ENCODE measurements around the gene TSPAN14. TPM values are rescaled to one million over a fixed set of nuclear protein-coding genes. Genes with fewer than 3 reads are reported as not detected.

Gene TSPAN14
- total RNA-seq, 6 experiments from 2014 or later: 72.9 to 96.2 (median 84.5) TPM

DNA sequence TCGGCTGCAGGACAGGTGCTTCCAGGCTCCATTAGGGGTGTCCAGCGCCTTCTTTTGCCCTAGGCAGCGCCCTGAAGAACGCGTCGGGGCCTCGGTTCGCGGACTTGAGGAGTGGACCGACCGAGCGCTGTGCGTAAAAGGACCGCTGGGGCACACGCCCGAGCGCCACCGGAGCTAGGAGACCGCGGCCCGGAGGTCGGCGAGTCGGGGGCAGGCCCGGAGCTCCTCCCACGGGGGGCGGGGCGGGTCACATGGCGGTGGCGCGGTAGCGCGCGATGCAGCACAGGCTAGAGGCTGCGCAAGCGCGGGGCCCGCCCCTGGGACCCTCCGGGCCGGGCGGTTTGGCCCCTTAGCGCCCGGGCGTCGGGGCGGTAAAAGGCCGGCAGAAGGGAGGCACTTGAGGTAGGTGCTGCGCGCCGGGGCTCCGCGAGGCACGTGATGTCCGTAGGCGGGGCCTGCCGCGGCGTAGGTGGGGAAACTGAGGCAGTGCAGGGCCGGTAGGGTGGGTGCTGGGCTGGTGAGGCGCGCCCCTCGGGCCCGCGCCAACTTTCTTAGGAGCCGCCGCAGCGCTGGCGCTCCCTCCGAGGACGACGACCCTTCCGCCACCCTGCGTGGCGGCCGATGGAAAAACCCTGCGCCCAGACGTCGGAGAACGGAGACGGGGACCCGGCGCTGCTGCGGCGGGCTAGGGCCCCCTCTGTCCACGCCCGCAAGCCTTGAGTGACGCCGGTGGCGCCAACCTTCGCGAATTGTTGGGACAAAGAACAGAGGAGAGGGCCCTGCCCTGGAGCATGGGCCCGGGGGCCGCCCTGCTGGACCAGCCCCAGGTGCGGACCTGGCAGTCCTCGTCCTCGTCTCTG, 45.6 kb upstream of the TSPAN14 start, which contains the start of gene PRXL2A:
Gene PRXL2A (plus strand): TSS at position 310 of the 860 bp plus-strand sequence. CDS start 11,917 bp downstream, outside the sequence.
- Mint-ChIP-seq H3K36me3 (ENCODE audit: low read depth) (peaks cover 5% of the 10 kb centered on the region; the same call in 1 of the 2 replicates), H3K4me1 (ENCODE audit: low read depth) (peaks cover 20% of the 10 kb centered on the region), H3K9me3 (no peaks in the 10 kb centered on the region; the same call in 1 of the 2 replicates), H3K27ac (no peak within 1 kb of the TSS), H3K27me3 (ENCODE audit: insufficient read depth) (peaks cover 25% of the 10 kb centered on the region), H3K4me3 (peak within 1 kb of the TSS; percentile 72)
- TF ChIP-seq, protein P1, sequence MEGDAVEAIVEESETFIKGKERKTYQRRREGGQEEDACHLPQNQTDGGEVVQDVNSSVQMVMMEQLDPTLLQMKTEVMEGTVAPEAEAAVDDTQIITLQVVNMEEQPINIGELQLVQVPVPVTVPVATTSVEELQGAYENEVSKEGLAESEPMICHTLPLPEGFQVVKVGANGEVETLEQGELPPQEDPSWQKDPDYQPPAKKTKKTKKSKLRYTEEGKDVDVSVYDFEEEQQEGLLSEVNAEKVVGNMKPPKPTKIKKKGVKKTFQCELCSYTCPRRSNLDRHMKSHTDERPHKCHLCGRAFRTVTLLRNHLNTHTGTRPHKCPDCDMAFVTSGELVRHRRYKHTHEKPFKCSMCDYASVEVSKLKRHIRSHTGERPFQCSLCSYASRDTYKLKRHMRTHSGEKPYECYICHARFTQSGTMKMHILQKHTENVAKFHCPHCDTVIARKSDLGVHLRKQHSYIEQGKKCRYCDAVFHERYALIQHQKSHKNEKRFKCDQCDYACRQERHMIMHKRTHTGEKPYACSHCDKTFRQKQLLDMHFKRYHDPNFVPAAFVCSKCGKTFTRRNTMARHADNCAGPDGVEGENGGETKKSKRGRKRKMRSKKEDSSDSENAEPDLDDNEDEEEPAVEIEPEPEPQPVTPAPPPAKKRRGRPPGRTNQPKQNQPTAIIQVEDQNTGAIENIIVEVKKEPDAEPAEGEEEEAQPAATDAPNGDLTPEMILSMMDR (IDR thresholded peaks at IDR 0.05): no peak
- no peak for DNase-seq

DNA sequence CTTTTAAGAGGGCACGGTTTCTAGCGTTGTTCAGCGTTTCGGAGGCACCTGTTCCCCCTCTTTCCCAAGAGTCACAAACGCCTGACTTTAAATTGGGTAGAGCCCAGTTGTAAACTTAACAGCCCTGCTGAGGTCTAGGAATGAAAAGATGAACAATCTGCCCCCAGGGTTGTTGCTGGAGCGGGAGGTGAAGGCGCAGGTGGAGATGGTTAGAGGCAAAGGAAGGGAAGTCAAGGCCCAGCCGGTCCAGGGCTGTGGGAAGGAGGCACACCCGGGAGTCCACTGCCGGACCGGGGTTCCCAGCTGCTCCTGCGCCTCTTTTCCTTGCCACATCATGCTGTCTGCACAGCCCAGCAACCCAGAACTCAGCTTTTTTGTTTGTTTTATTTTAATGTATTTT, 45.0 kb upstream of the TSPAN14 start:
- peaks cover 25% of the 10 kb centered on the region for H3K4me1 Mint-ChIP-seq (ENCODE audit: low read depth)
- no peak for DNase-seq
- TF ChIP-seq, protein P1 (IDR thresholded peaks at IDR 0.05): no peak
- no peak overlapping the region for H3K27ac Mint-ChIP-seq
- H3K9me3 Mint-ChIP-seq: no peaks in the 10 kb centered on the region; the same call in 1 of the 2 replicates
- H3K27me3 Mint-ChIP-seq (ENCODE audit: insufficient read depth): peaks cover 24% of the 10 kb centered on the region
- H3K4me3 Mint-ChIP-seq: no peak overlapping the region
- peaks cover 5% of the 10 kb centered on the region; the same call in 1 of the 2 replicates for H3K36me3 Mint-ChIP-seq (ENCODE audit: low read depth)

DNA sequence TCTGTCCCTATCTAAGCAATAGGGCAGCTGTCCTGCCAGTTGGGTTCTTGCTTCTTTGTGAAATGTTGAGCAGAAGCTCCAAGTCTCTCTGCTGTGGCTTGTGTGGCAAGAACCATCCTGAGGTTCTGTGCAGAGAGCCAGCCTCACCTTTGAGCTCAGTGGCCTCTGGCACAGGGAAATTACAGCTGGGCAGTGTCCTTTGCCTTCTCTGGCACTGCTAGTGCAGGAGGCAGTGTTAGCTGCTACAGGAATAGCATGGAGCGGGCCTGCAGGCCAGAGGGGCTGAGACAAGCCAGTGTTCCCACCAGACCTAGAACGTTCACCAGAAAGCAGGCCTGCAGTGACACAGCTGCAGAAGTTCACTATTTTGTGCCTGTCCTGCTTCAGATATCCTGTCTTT, 44.0 kb upstream of the TSPAN14 start:
- no peak for DNase-seq
- peaks cover 25% of the 10 kb centered on the region for H3K4me1 Mint-ChIP-seq (ENCODE audit: low read depth)
- TF ChIP-seq, protein P1 (IDR thresholded peaks at IDR 0.05): no peak
- no peaks in the 10 kb centered on the region; the same call in 1 of the 2 replicates for H3K9me3 Mint-ChIP-seq
- no peak overlapping the region for H3K27ac Mint-ChIP-seq
- peaks cover 19% of the 10 kb centered on the region for H3K27me3 Mint-ChIP-seq (ENCODE audit: insufficient read depth)
- H3K4me3 Mint-ChIP-seq: no peak overlapping the region
- peaks cover 5% of the 10 kb centered on the region; the same call in 1 of the 2 replicates for H3K36me3 Mint-ChIP-seq (ENCODE audit: low read depth)

DNA sequence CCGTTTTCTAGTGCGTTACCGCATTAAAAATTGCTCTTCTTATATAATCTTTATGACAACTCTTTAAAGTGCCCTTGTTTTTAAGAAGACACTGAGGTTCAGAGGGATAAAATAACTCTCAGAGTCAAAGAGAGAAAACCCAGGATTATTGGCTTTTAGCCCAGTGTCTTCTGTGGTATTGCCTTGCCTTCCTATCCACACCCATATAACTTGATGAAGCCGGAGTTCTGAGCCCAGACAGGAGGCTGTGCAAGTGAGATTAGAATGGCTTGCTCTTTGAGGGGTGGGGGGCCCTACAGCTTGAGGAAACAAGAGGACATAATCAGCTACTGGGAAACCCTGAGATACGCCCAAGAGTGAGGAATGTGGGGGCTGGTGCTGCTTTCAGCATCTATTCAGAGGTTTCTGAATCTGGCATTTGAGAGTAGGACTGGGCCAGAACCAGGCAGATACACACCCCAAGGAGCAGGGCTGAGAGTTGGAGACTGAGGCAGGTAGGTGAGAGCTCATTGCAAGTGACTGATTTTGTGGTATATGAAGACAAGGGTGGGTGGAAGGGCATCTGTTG, 43.4 kb upstream of the TSPAN14 start:
- Mint-ChIP-seq H3K4me3 (no peak overlapping the region), H3K27me3 (ENCODE audit: insufficient read depth) (peaks cover 19% of the 10 kb centered on the region), H3K9me3 (no peaks in the 10 kb centered on the region; the same call in 1 of the 2 replicates), H3K27ac (no peak overlapping the region), H3K4me1 (ENCODE audit: low read depth) (peaks cover 25% of the 10 kb centered on the region), H3K36me3 (ENCODE audit: low read depth) (peaks cover 5% of the 10 kb centered on the region; the same call in 1 of the 2 replicates)
- TF ChIP-seq, protein P1 (IDR thresholded peaks at IDR 0.05): no peak
- no peak for DNase-seq

DNA sequence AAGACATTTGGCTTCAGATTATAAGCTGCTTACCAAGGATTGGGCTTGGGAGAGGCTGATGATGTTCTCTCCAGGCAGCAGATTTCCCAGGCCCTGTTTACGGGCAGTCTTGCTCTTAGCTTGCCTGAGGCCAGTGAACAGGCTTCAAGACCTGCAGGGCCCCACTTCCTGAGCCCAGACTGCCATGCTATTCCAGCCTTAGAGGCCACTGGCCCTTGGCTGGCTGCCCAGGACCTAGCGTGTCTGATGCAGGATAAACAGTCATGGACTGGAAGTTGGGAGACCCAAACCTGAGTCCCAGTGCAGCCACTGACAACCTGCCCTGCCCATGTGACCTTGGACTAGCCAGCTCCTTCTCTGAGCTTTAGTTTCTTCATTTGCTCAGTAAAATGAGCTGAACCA, 42.8 kb upstream of the TSPAN14 start:
- H3K4me1 Mint-ChIP-seq (ENCODE audit: low read depth): peaks cover 25% of the 10 kb centered on the region

More for the DNA sequence above, 42.8 kb upstream of the TSPAN14 start:
- Mint-ChIP-seq H3K27me3 (ENCODE audit: insufficient read depth) (peaks cover 19% of the 10 kb centered on the region), H3K4me3 (no peak overlapping the region), H3K27ac (no peak overlapping the region), H3K36me3 (ENCODE audit: low read depth) (peaks cover 5% of the 10 kb centered on the region; the same call in 1 of the 2 replicates), H3K9me3 (no peaks in the 10 kb centered on the region; the same call in 1 of the 2 replicates)
- DNase-seq: no peak
- TF ChIP-seq, protein P1 (IDR thresholded peaks at IDR 0.05): no peak

Data from HFFc6 (cell line).